ENCODE measurements around the gene MAN2A2. TPM values are rescaled to one million over a fixed set of nuclear protein-coding genes. Genes with fewer than 3 reads are reported as not detected.
A peak's percentile ranks its signal among the peaks of the same experiment; 100 is the strongest.

MAN2A2 gene
- total RNA-seq, 1 donor from 2014 or later = 8.4 TPM

GRCh38 chr15:90876046-90876445 lies 27.1 kb upstream of the MAN2A2 start:
- no peak for TF ChIP-seq CTCF (IDR thresholded peaks at IDR 0.05; ENCODE audit: insufficient read depth, low read length, severe bottlenecking)
- no peaks in the 10 kb centered on the region for H3K27me3 ChIP-seq (ENCODE audit: control insufficient read depth, insufficient read depth, low read length)
- DNase-seq (ENCODE audit: low read depth) (no peak), FAIRE-seq (no peak)
- H3K36me3 ChIP-seq (ENCODE audit: control insufficient read depth, insufficient read depth, low read length) = peaks cover 22% of the 10 kb centered on the region
- no peak overlapping the region for H3K4me3 ChIP-seq (ENCODE audit: low read depth, low read length)

DNA sequence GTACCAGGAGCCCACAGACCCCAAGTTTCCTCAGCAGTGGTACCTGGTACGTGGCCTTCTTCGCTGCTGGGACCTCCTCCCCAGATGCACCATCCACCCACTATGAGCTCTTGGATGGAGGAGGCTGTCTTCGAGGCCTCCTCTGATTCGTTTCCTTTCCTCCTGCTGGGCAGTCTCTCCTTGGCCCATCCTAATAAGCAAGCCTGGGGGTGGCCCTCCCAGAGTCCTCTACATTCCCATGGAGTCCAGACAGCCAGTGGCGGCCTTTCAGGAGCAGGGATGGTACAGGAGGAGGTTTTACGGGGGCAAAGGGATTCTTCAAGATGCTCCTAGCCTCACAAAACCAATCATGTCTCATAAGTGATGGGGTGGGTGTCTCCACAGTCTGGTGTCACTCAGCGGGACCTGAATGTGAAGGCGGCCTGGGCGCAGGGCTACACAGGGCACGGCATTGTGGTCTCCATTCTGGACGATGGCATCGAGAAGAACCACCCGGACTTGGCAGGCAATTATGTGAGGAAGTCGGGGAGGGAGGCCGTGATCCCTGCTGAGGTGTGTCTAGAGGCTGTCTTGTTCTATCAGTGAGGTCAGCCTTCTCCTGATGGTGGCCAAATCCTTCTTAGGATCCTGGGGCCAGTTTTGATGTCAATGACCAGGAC lies 26.5 kb upstream of the MAN2A2 start:
- FAIRE-seq (peak; percentile 84), DNase-seq (ENCODE audit: low read depth) (no peak)
- peaks cover 27% of the 10 kb centered on the region for H3K36me3 ChIP-seq (ENCODE audit: control insufficient read depth, insufficient read depth, low read length)
- TF ChIP-seq CTCF (IDR thresholded peaks at IDR 0.05; ENCODE audit: insufficient read depth, low read length, severe bottlenecking) = no peak
- H3K4me3 ChIP-seq (ENCODE audit: low read depth, low read length) = no peak overlapping the region
- no peaks in the 10 kb centered on the region for H3K27me3 ChIP-seq (ENCODE audit: control insufficient read depth, insufficient read depth, low read length)

DNA sequence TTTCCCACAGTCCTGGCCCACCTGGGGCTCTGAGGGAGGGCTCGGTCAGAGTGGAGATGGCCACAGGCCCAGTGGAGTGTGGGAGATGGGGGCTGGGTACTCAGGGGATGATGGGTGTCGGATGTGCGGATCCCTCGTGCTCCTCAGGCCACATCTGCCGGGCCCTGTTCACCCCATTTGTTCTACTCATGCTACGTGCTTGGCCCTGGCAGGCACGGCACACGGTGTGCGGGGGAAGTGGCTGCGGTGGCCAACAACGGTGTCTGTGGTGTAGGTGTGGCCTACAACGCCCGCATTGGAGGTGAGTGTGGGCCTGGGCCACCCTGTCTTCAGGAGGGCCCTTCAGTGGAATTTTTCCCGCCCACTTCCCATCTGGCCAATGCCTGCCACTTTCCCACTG lies 25.8 kb upstream of the MAN2A2 start:
- DNase-seq (ENCODE audit: low read depth) = no peak
- H3K27me3 ChIP-seq (ENCODE audit: control insufficient read depth, insufficient read depth, low read length) = no peaks in the 10 kb centered on the region
- H3K4me3 ChIP-seq (ENCODE audit: low read depth, low read length) = no peak overlapping the region
- no peak for FAIRE-seq
- peaks cover 30% of the 10 kb centered on the region for H3K36me3 ChIP-seq (ENCODE audit: control insufficient read depth, insufficient read depth, low read length)
- TF ChIP-seq CTCF (IDR thresholded peaks at IDR 0.05; ENCODE audit: insufficient read depth, low read length, severe bottlenecking) = no peak

- Histone ChIP-seq H3K27me3 (ENCODE audit: control insufficient read depth, insufficient read depth, low read length) (no peaks in the 10 kb centered on the region), H3K4me3 (ENCODE audit: low read depth, low read length) (no peak overlapping the region), H3K36me3 (ENCODE audit: control insufficient read depth, insufficient read depth, low read length) (peaks cover 30% of the 10 kb centered on the region)
- no peak for TF ChIP-seq CTCF (IDR thresholded peaks at IDR 0.05; ENCODE audit: insufficient read depth, low read length, severe bottlenecking)
- DNase-seq (ENCODE audit: low read depth) = no peak
- no peak for FAIRE-seq
Measured at GRCh38 chr15:90877996-90878395, 25.1 kb upstream of the MAN2A2 start.

GRCh38 chr15:90878660-90879059 lies 24.4 kb upstream of the MAN2A2 start:
- Histone ChIP-seq H3K36me3 (ENCODE audit: control insufficient read depth, insufficient read depth, low read length) (peaks cover 30% of the 10 kb centered on the region), H3K4me3 (ENCODE audit: low read depth, low read length) (no peak overlapping the region), H3K27me3 (ENCODE audit: control insufficient read depth, insufficient read depth, low read length) (no peaks in the 10 kb centered on the region)
- no peak for TF ChIP-seq CTCF (IDR thresholded peaks at IDR 0.05; ENCODE audit: insufficient read depth, low read length, severe bottlenecking)
- FAIRE-seq (no peak), DNase-seq (ENCODE audit: low read depth) (no peak)
